ENCODE data around the gene EPYC.

DNA sequence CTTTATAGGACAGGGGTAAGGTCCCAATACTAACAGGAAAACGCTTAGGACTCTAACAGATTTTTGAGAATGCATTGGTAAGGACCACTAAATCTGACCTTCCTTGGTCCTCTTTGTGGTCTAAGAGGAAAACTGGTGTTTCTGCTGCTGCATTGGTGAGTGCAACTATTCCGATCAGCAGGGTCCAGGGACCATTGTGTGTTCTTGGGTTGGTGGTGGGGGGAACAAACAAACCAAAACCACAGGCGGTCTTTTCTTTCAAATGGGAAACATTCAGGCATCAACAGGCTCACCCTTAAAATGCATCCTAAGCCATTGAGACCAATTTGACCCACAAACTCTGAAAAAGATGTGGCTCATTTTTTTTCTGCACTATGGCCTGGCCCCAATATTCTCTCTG is 20.7 kb downstream of the EPYC start:
- TF ChIP-seq YY1 (IDR thresholded peaks at IDR 0.05) (no peak), JUND (IDR thresholded peaks at IDR 0.05) (no peak), RXRA (IDR thresholded peaks at IDR 0.05) (no peak), EGR1 (IDR thresholded peaks at IDR 0.05; ENCODE audit: low read depth in 2 of 2) (no peak), FOXA1 (IDR thresholded peaks at IDR 0.05) (no peak), REST (IDR thresholded peaks at IDR 0.05) (no peak), MAX (IDR thresholded peaks at IDR 0.05) (no peak), TAF1 (conservative IDR thresholded peaks at IDR 0.05) (no peak), RAD21 (IDR thresholded peaks at IDR 0.05) (no peak), GABPA (IDR thresholded peaks at IDR 0.05 in 1 of 2, conservative IDR thresholded peaks at IDR 0.05 in 1 of 2) (no peak)
- TF ChIP-seq, protein P1, sequence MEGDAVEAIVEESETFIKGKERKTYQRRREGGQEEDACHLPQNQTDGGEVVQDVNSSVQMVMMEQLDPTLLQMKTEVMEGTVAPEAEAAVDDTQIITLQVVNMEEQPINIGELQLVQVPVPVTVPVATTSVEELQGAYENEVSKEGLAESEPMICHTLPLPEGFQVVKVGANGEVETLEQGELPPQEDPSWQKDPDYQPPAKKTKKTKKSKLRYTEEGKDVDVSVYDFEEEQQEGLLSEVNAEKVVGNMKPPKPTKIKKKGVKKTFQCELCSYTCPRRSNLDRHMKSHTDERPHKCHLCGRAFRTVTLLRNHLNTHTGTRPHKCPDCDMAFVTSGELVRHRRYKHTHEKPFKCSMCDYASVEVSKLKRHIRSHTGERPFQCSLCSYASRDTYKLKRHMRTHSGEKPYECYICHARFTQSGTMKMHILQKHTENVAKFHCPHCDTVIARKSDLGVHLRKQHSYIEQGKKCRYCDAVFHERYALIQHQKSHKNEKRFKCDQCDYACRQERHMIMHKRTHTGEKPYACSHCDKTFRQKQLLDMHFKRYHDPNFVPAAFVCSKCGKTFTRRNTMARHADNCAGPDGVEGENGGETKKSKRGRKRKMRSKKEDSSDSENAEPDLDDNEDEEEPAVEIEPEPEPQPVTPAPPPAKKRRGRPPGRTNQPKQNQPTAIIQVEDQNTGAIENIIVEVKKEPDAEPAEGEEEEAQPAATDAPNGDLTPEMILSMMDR (IDR thresholded peaks at IDR 0.05; ENCODE audit: low read depth, low read length, missing input control), result no peak

Data from liver (tissue), 3 donors.